ENCODE results near the gene VPS33B. TPM values are rescaled to one million over a fixed set of nuclear protein-coding genes. Genes with fewer than 3 reads are reported as not detected.

Gene VPS33B
- total and polyA plus RNA-seq, 4 experiments from 2014 or later = 4.7 to 27.8 (median 19.1) TPM

DNA sequence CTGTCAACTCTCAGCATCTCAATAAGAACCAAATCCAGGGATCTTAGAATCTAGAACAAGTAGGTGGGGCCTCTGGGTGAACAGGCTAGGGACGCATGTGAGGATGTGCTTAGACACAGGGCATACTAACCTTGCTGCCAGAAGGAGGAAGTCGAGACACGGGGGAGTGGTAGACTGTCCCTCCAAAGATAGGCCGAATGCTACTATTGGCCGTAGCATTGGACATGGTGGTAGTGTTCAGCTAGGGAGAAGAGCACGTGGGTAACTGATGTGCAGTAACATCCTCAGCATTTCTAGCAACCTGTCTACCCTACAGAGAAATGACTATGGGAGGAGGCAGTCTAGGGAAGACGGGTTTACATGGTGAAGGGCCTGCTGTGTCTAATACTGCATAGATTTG lies 52.1 kb downstream of the VPS33B start:
- Histone ChIP-seq H3K4me3 (ENCODE audit: low read length in 2 of 2) (no peak overlapping the region), H3K27me3 (ENCODE audit: insufficient read depth, low read length) (no peaks in the 10 kb centered on the region), H3K27ac (ENCODE audit: low read depth, low read length) (no peak overlapping the region), H3K36me3 (ENCODE audit: insufficient read depth, low read length) (peaks cover 5% of the 10 kb centered on the region), H3K4me1 (ENCODE audit: insufficient read depth, low read length) (no peaks in the 10 kb centered on the region), H3K9me3 (ENCODE audit: control insufficient read depth in 1 of 2, low read length in 2 of 2) (no peaks in the 10 kb centered on the region)
- DNase-seq = no peak
- no peaks in the 10 kb centered on the region for H3K9me3 Mint-ChIP-seq
- H3K4me3 Mint-ChIP-seq = no peak overlapping the region
- CTCF ChIA-PET (ENCODE audit: partially characterized antibody) = interaction anchor here (1.1 kb wide), 1 partner anchor 17 kb away, joined by 3 read pairs; no protein-coding TSS in a partner anchor
- intact Hi-C loops (cut with micrococcal nuclease) = no loop called here
- H3K36me3 Mint-ChIP-seq = peaks cover 9 to 17% of the 10 kb centered on the region in 2 donors
- POLR2A ChIA-PET (ENCODE audit: partially characterized antibody) = no interaction called here
- H3K27me3 Mint-ChIP-seq = no peaks in the 10 kb centered on the region
- no peak overlapping the region for H3K27ac Mint-ChIP-seq
- no peaks in the 10 kb centered on the region for H3K4me1 Mint-ChIP-seq

DNA sequence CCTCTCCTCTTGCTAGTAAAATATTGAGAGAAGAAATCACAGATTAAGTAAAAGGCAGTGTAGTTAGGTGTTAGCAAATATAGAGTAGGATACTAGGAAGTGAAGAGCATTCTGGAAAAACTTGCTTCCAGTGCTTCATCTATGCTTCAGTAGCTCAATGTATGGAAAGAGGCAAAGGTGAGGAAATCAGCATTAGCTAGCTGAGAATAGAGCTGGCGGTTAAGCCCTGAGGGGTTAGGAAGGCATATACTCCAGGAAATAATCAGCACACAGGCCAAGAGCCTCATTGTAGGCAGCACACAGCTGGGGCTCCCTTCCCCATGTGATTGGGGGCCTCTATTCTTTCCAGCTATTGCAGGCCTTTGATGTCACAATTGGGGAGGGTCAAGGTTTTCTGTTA lies 54.0 kb downstream of the VPS33B start:
- Histone ChIP-seq H3K4me3 (ENCODE audit: low read length in 2 of 2) (no peak overlapping the region), H3K9me3 (ENCODE audit: control insufficient read depth in 1 of 2, low read length in 2 of 2) (no peaks in the 10 kb centered on the region), H3K27ac (ENCODE audit: low read depth, low read length) (no peak overlapping the region), H3K27me3 (ENCODE audit: insufficient read depth, low read length) (no peaks in the 10 kb centered on the region), H3K4me1 (ENCODE audit: insufficient read depth, low read length) (no peaks in the 10 kb centered on the region), H3K36me3 (ENCODE audit: insufficient read depth, low read length) (peaks cover 5% of the 10 kb centered on the region)
- CTCF ChIA-PET (ENCODE audit: partially characterized antibody) = interaction anchor here (0.9 to 2.1 kb wide), 3 partner anchors 8 to 81 kb away, joined by 3 to 5 read pairs (median 5); no protein-coding TSS in a partner anchor
- POLR2A ChIA-PET (ENCODE audit: partially characterized antibody) = no interaction called here
- Mint-ChIP-seq H3K4me3 (no peak overlapping the region), H3K27ac (peak overlapping the region in 4 of 7 donors; percentile 10 to 54 (median 45)), H3K4me1 (no peaks in the 10 kb centered on the region), H3K36me3 (peaks cover 4 to 9% of the 10 kb centered on the region in 2 donors), H3K9me3 (no peaks in the 10 kb centered on the region), H3K27me3 (no peaks in the 10 kb centered on the region)
- no peak for DNase-seq
- intact Hi-C loops (cut with micrococcal nuclease) = no loop called here

DNA sequence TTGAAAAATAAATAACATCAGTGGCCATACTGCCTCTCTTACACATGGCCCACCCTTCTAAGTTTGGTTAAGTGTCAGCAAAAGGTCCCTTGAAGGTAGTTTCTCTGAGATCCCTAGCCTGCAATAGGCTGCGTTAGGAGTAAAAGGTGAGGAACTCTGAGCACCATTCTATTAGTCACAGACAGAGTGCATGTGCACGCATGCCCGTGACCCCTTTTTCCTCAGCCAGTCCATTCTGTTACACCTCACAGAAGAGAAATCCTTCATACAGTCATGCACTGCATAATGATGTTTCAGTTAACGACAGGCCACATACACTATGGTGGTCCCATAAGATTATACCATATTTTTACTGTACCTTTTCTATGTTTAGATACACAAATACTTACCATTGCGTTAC lies 55.2 kb downstream of the VPS33B start:
- Histone ChIP-seq H3K4me3 (ENCODE audit: low read length in 2 of 2) (no peak overlapping the region), H3K9me3 (ENCODE audit: control insufficient read depth in 1 of 2, low read length in 2 of 2) (no peaks in the 10 kb centered on the region), H3K27me3 (ENCODE audit: insufficient read depth, low read length) (no peaks in the 10 kb centered on the region), H3K4me1 (ENCODE audit: insufficient read depth, low read length) (no peaks in the 10 kb centered on the region), H3K27ac (ENCODE audit: low read depth, low read length) (no peak overlapping the region), H3K36me3 (ENCODE audit: insufficient read depth, low read length) (peaks cover 5% of the 10 kb centered on the region)
- H3K36me3 Mint-ChIP-seq = peaks cover 6 to 7% of the 10 kb centered on the region in 2 donors
- H3K27ac Mint-ChIP-seq = peak overlapping the region in 2 of 7 donors; percentile 24 to 30
- DNase-seq = no peak
- intact Hi-C loops (cut with micrococcal nuclease) = no loop called here
- no peaks in the 10 kb centered on the region for H3K9me3 Mint-ChIP-seq
- H3K4me1 Mint-ChIP-seq = no peaks in the 10 kb centered on the region
- H3K27me3 Mint-ChIP-seq = no peaks in the 10 kb centered on the region
- no peak overlapping the region for H3K4me3 Mint-ChIP-seq
- CTCF ChIA-PET (ENCODE audit: partially characterized antibody) = interaction anchor here (1.3 kb wide), 1 partner anchor 82 kb away, joined by 5 read pairs; no protein-coding TSS in a partner anchor
- POLR2A ChIA-PET (ENCODE audit: partially characterized antibody) = no interaction called here

DNA sequence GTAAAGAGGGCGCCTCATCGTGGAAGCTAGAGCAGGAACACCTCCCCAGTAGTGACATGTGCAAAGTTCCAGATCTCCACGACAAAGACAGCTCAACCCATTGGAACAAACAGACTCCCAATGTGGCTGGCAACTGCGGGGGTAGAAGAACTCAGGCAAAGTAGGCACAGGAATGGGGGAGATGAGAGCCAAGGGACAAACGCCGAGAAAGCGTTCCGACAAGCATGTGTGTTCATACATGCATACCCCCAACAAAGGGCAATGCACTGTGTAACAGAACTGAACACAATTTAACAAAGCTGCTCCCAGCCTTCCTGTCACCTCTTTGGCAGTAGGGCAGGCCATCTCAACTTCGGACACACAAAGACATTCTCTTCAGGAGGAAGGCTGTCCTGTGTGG lies 56.1 kb downstream of the VPS33B start:
- CTCF ChIA-PET (ENCODE audit: partially characterized antibody) = no interaction called here
- peak overlapping the region in 2 of 7 donors; percentile 19 to 35 for H3K27ac Mint-ChIP-seq
- no peak overlapping the region for H3K4me3 Mint-ChIP-seq

DNA sequence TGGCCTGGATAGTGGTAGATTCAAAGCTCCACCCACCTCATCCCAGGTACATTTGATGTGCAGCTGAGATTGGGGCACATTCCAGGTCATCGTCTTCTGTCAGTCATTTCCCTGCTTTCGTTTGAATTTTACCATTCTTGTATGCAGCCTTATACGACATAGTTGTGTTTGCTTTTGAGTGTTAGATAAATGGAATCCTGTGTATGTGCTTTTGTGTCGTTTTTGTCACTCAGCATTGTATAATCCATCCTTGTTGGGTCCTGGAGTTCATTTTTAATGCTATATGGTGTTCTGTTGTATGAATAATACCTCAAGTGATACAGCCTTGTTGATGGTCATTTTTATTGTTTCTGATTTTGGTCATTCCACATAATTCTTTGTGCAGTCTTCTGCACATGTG lies 60.4 kb downstream of the VPS33B start:
- Histone ChIP-seq H3K9me3 (ENCODE audit: control insufficient read depth in 1 of 2, low read length in 2 of 2) (no peaks in the 10 kb centered on the region), H3K36me3 (ENCODE audit: insufficient read depth, low read length) (peaks cover 10% of the 10 kb centered on the region), H3K4me3 (ENCODE audit: low read length in 2 of 2) (no peak overlapping the region), H3K27me3 (ENCODE audit: insufficient read depth, low read length) (no peaks in the 10 kb centered on the region), H3K4me1 (ENCODE audit: insufficient read depth, low read length) (no peaks in the 10 kb centered on the region), H3K27ac (ENCODE audit: low read depth, low read length) (no peak overlapping the region)
- POLR2A ChIA-PET (ENCODE audit: partially characterized antibody) = no interaction called here
- no peak overlapping the region for H3K4me3 Mint-ChIP-seq
- H3K27me3 Mint-ChIP-seq = no peaks in the 10 kb centered on the region
- CTCF ChIA-PET (ENCODE audit: partially characterized antibody) = interaction anchor here (1.3 to 11.2 kb wide), 3 partner anchors 9 to 71 kb away, joined by 3 to 155 read pairs (median 7); partner anchors contain the start of genes HDDC3 and UNC45A
- DNase-seq = no peak
- H3K4me1 Mint-ChIP-seq = peaks cover 0 to 5% (median 2%) of the 10 kb centered on the region in 4 donors
- intact Hi-C loops (cut with micrococcal nuclease) = no loop called here
- peaks cover 0 to 2% (median 0%) of the 10 kb centered on the region in 8 donors for H3K9me3 Mint-ChIP-seq
- no peak overlapping the region for H3K27ac Mint-ChIP-seq
- H3K36me3 Mint-ChIP-seq = peaks cover 24 to 31% of the 10 kb centered on the region in 2 donors

More for the DNA sequence above, 56.1 kb downstream of the VPS33B start:
- intact Hi-C loops (cut with micrococcal nuclease) = no loop called here
- H3K4me1 Mint-ChIP-seq = no peaks in the 10 kb centered on the region
- Histone ChIP-seq H3K27ac (ENCODE audit: low read depth, low read length) (no peak overlapping the region), H3K36me3 (ENCODE audit: insufficient read depth, low read length) (peaks cover 9% of the 10 kb centered on the region), H3K4me3 (ENCODE audit: low read length in 2 of 2) (no peak overlapping the region), H3K9me3 (ENCODE audit: control insufficient read depth in 1 of 2, low read length in 2 of 2) (no peaks in the 10 kb centered on the region), H3K27me3 (ENCODE audit: insufficient read depth, low read length) (no peaks in the 10 kb centered on the region), H3K4me1 (ENCODE audit: insufficient read depth, low read length) (no peaks in the 10 kb centered on the region)
- H3K27me3 Mint-ChIP-seq = no peaks in the 10 kb centered on the region
- POLR2A ChIA-PET (ENCODE audit: partially characterized antibody) = no interaction called here
- H3K36me3 Mint-ChIP-seq = peaks cover 16% of the 10 kb centered on the region in 2 donors
- no peak for DNase-seq
- H3K9me3 Mint-ChIP-seq = no peaks in the 10 kb centered on the region

DNA sequence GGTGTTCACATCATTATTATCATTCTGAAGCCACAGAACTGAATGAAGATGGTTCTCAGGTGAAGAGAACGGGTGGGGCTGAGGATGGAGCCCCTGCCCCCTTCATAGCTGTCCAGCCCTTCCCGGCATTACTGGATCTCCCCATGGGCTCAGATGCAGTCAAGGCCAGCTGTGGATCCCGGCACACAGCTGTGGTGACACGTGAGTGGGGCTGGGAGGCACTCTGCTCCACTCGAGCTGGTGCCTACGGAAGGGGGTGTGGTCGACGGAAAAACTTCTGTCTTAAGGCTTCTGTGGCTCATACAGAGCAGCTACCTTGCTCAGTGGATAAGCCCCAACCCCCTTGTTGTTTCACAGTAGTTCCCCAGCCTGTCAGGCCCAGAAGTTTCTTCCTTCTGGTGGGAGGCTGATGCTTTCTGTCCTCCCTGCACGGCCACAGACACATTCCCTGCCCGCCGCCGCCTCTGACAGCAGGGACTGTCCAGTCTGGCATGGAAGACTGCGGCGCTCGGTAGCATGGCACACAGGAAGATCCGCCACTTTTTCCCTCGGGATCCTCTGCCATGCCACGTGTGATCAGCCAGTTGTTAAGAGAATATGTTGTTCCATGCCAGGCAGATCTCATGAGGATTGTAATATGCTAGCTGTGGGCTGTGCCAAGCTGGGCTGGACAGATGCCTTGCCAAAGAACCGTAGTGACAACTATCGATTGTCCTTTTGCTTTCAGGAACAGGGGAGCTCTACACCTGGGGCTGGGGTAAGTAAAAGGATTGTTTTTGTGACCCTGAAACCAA lies 61.9 kb downstream of the VPS33B start:
- peaks cover 11% of the 10 kb centered on the region for H3K4me1 ChIP-seq (ENCODE audit: insufficient read depth, low read length)
- H3K36me3 ChIP-seq (ENCODE audit: insufficient read depth, low read length) = peaks cover 5% of the 10 kb centered on the region
- CTCF ChIA-PET (ENCODE audit: partially characterized antibody) = interaction anchor here (0.9 to 11.2 kb wide), 7 partner anchors 8 to 311 kb away, joined by 3 to 155 read pairs (median 3); partner anchors contain the start of genes HDDC3 and UNC45A
- Mint-ChIP-seq H3K4me3 (no peak overlapping the region), H3K27ac (peak overlapping the region in 3 of 7 donors; percentile 30 to 63 (median 31)), H3K27me3 (no peaks in the 10 kb centered on the region), H3K36me3 (peaks cover 24 to 28% of the 10 kb centered on the region in 2 donors), H3K4me1 (peaks cover 3 to 14% (median 10%) of the 10 kb centered on the region in 4 donors), H3K9me3 (peaks cover 0 to 2% (median 0%) of the 10 kb centered on the region in 8 donors)
- POLR2A ChIA-PET (ENCODE audit: partially characterized antibody) = interaction anchor here (0.8 kb wide), 1 partner anchor 25 kb away, joined by 4 read pairs; the partner anchor contains the start of gene UNC45A
- DNase-seq = no peak
- no peak overlapping the region for H3K4me3 ChIP-seq (ENCODE audit: low read length in 2 of 2)
- H3K9me3 ChIP-seq (ENCODE audit: control insufficient read depth in 1 of 2, low read length in 2 of 2) = no peaks in the 10 kb centered on the region
- H3K27me3 ChIP-seq (ENCODE audit: insufficient read depth, low read length) = no peaks in the 10 kb centered on the region
- intact Hi-C loops (cut with micrococcal nuclease) = no loop called here
- H3K27ac ChIP-seq (ENCODE audit: low read depth, low read length) = no peak overlapping the region

DNA sequence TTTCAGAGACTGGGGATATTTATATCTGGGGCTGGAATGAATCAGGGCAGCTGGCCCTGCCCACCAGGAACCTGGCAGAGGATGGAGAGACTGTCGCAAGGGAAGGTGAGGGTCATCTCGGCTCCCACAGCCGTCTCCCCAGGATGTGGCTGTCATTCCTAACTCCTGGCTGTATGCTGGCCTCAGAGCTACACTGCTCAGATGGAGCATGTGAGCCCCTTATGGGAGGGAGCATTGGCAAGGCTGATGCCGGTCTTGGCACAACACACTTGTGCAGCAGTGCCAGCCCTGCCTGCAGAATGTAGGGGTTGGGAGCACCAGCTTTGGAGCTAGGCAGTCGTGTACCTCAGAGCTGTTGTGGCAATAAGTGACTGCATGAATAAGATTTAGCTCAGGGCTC lies 62.5 kb downstream of the VPS33B start:
- CTCF ChIA-PET (ENCODE audit: partially characterized antibody) = interaction anchor here (0.9 to 11.2 kb wide), 8 partner anchors 8 to 312 kb away, joined by 3 to 155 read pairs (median 3); partner anchors contain the start of genes HDDC3 and UNC45A
- no peak overlapping the region for H3K27ac ChIP-seq (ENCODE audit: low read depth, low read length)
- POLR2A ChIA-PET (ENCODE audit: partially characterized antibody) = interaction anchor here (0.8 kb wide), 1 partner anchor 25 kb away, joined by 4 read pairs; the partner anchor contains the start of gene UNC45A
- H3K9me3 ChIP-seq (ENCODE audit: control insufficient read depth in 1 of 2, low read length in 2 of 2) = no peaks in the 10 kb centered on the region
- Mint-ChIP-seq H3K4me1 (peaks cover 3 to 14% (median 11%) of the 10 kb centered on the region in 4 donors), H3K27ac (peak overlapping the region in 2 of 7 donors; percentile 65 to 66), H3K36me3 (peaks cover 24 to 28% of the 10 kb centered on the region in 2 donors), H3K27me3 (no peaks in the 10 kb centered on the region), H3K9me3 (peaks cover 0 to 2% (median 0%) of the 10 kb centered on the region in 8 donors), H3K4me3 (no peak overlapping the region)
- H3K4me3 ChIP-seq (ENCODE audit: low read length in 2 of 2) = no peak overlapping the region
- H3K27me3 ChIP-seq (ENCODE audit: insufficient read depth, low read length) = no peaks in the 10 kb centered on the region
- intact Hi-C loops (cut with micrococcal nuclease) = no loop called here
- peaks cover 15% of the 10 kb centered on the region for H3K4me1 ChIP-seq (ENCODE audit: insufficient read depth, low read length)
- H3K36me3 ChIP-seq (ENCODE audit: insufficient read depth, low read length) = peaks cover 5% of the 10 kb centered on the region
- DNase-seq = no peak

Data from CD4-positive, alpha-beta memory T cell (primary cell).